Measurements from ENCODE around the gene TMCO2. TPM values are rescaled to one million over a fixed set of nuclear protein-coding genes. Genes with fewer than 3 reads are reported as not detected.

Gene TMCO2
- total and polyA plus RNA-seq, 2 experiments from 2014 or later: not detected

Other genes starting within 250 kb of the TMCO2 start
- 222 and 254 TPM in 2 replicates for gene CAP1, start 207.2 kb upstream of the TMCO2 start, total RNA-seq (2014; rRNA removed; shearing (Covaris generic))
- 109 and 133 TPM in 2 replicates for gene CAP1, start 207.2 kb upstream of the TMCO2 start, polyA plus RNA-seq (2016; fragmentation: Nextera tagmentation; extraction: Ambion mirVana)
- gene PPT1, start 150.7 kb upstream of the TMCO2 start, total RNA-seq (2014; rRNA removed; shearing (Covaris generic)): 202 and 234 TPM in 2 replicates
- 59.4 and 67.4 TPM in 2 replicates for gene PPT1, start 150.7 kb upstream of the TMCO2 start, polyA plus RNA-seq (2016; fragmentation: Nextera tagmentation; extraction: Ambion mirVana)
- gene RLF, start 86.5 kb upstream of the TMCO2 start, total RNA-seq (2014; rRNA removed; shearing (Covaris generic)): 21.1 and 22.2 TPM in 2 replicates
- 4.4 and 6.6 TPM in 2 replicates for gene RLF, start 86.5 kb upstream of the TMCO2 start, polyA plus RNA-seq (2016; fragmentation: Nextera tagmentation; extraction: Ambion mirVana)
- gene ZMPSTE24, start 10.3 kb downstream of the TMCO2 start, total RNA-seq (2014; rRNA removed; shearing (Covaris generic)): 51.2 and 76.0 TPM in 2 replicates
- 22.3 and 23.1 TPM in 2 replicates for gene ZMPSTE24, start 10.3 kb downstream of the TMCO2 start, polyA plus RNA-seq (2016; fragmentation: Nextera tagmentation; extraction: Ambion mirVana)
- gene COL9A2, start 69.3 kb downstream of the TMCO2 start, total RNA-seq (2014; rRNA removed; shearing (Covaris generic)): 2.8 and 9.1 TPM in 2 replicates
- gene COL9A2, start 69.3 kb downstream of the TMCO2 start, polyA plus RNA-seq (2016; fragmentation: Nextera tagmentation; extraction: Ambion mirVana): 1.7 and 2.6 TPM in 2 replicates
- gene SMAP2, start 125.8 kb downstream of the TMCO2 start, total RNA-seq (2014; rRNA removed; shearing (Covaris generic)): 2.5 and 4.8 TPM in 2 replicates
- gene SMAP2, start 125.8 kb downstream of the TMCO2 start, polyA plus RNA-seq (2016; fragmentation: Nextera tagmentation; extraction: Ambion mirVana): 2.9 and 3.0 TPM in 2 replicates
- gene ZFP69B, start 202.5 kb downstream of the TMCO2 start, total RNA-seq (2014; rRNA removed; shearing (Covaris generic)): 10.0 and 10.8 TPM in 2 replicates
- 4.6 and 5.2 TPM in 2 replicates for gene ZFP69B, start 202.5 kb downstream of the TMCO2 start, polyA plus RNA-seq (2016; fragmentation: Nextera tagmentation; extraction: Ambion mirVana)
- 4.6 and 8.2 TPM in 2 replicates for gene ZFP69, start 229.4 kb downstream of the TMCO2 start, total RNA-seq (2014; rRNA removed; shearing (Covaris generic))
- gene ZFP69, start 229.4 kb downstream of the TMCO2 start, polyA plus RNA-seq (2016; fragmentation: Nextera tagmentation; extraction: Ambion mirVana): 2.7 and 5.1 TPM in 2 replicates

Measured in GM23338 (cell line).